LNCaP clone FGC (cell line): ENCODE results near the gene SEMA6B.
"Not testable (repeated sequence)": the region's sequence is repeated elsewhere in the genome, so short reads cannot be mapped to it uniquely, and the experiment has no call there.

ENCODE experiments used
- DNase-seq: peaks from one replicate; pipeline ENCODE4 v3.0.0-alpha.2; 2011; ENCODE audit warnings: low read depth
- H3K4me3 ChIP-seq: 2 replicates; pipeline ENCODE4 v1.5.1; 2011; ENCODE audit warnings: mild to moderate bottlenecking, low read depth, low read length, control low read depth
- TF ChIP-seq, protein P1 (sequence below): IDR thresholded peaks from 2 replicates; pipeline ENCODE4 v1.5.1; 2012; ENCODE audit warnings: mild to moderate bottlenecking; ENCODE audit not compliant: control insufficient read depth, insufficient read depth; ENCODE audit errors: extremely low read depth

SEMA6B gene

DNA sequence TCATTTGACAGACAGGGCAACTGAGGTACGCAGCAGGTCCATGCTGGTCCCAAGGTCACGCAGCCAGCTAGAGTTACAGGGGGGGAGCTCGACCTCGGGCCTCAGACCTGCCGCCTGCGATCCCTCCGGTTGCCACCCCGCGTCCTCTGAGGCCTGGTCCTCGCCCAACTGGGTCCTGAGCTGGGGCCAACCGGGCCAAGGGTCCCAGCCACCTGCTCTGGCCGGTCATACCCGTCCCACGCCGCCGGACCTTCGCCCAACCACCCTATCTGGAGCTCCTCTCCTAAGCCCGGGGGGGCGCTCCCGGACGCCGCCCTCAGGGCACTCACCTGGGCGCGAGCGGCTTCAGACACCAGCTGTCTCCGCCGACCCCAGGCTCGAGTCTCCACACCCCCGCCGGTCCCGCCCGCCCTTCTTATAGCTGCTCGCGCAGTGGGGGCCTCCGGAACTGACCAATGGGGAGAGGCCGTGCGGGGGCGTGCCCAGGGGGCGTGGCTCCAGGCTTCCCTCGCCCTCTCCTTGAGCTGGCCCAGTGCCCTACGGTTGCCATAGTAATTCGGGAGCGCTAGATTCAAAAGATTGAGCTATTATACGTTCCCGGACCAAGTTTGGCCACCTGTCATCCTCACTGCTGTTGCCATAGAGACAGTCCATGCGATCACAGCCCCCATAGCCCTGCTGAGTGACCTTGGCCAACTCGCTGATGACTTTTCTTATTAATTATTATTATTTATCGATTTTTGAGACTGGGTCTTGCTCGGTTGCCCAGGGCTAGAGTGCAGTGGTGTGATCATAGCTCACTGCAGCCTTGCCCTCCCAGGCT is 24.4 kb downstream of the SEMA6B start, which contains the start of gene PLIN5:
Gene PLIN5, minus strand, starts transcription at position 389 of the 823 bp plus-strand sequence. CDS start 1,150 bp downstream, outside the sequence.
- DNase-seq: no peak
- no peak within 1 kb of the TSS for H3K4me3 ChIP-seq
- TF ChIP-seq, protein P1, sequence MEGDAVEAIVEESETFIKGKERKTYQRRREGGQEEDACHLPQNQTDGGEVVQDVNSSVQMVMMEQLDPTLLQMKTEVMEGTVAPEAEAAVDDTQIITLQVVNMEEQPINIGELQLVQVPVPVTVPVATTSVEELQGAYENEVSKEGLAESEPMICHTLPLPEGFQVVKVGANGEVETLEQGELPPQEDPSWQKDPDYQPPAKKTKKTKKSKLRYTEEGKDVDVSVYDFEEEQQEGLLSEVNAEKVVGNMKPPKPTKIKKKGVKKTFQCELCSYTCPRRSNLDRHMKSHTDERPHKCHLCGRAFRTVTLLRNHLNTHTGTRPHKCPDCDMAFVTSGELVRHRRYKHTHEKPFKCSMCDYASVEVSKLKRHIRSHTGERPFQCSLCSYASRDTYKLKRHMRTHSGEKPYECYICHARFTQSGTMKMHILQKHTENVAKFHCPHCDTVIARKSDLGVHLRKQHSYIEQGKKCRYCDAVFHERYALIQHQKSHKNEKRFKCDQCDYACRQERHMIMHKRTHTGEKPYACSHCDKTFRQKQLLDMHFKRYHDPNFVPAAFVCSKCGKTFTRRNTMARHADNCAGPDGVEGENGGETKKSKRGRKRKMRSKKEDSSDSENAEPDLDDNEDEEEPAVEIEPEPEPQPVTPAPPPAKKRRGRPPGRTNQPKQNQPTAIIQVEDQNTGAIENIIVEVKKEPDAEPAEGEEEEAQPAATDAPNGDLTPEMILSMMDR: no peak

DNA sequence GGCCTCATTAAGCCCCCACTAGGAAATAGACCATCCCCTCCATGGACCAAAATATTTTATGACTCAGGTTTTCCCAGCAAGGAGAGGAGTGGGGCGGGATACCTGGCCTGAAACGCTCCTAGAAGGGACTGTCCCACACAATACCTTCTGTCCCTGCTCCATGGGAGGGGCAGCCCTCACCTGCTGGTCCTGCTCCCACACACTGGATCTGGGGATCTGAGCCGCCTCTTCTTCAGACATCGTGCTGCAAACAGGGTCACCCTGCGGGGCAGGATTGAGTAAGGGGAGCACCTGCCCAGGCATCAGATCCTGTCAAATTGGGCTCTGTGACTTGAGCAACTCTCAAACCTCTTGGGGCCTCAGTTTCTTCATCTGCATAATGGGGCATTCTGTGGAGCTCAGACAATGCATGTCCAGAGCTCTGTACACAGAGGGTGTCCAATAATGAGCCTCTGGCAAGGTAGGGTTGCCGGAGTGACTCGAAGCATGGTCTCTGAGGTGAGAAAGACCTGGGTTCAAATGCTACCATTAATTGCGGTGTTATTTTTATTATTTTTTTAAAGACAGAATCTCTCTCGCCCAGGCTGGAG is 25.6 kb downstream of the SEMA6B start:
- TF ChIP-seq, protein P1: no peak
- H3K4me3 ChIP-seq: no peak overlapping the region
- DNase-seq: no peak

DNA sequence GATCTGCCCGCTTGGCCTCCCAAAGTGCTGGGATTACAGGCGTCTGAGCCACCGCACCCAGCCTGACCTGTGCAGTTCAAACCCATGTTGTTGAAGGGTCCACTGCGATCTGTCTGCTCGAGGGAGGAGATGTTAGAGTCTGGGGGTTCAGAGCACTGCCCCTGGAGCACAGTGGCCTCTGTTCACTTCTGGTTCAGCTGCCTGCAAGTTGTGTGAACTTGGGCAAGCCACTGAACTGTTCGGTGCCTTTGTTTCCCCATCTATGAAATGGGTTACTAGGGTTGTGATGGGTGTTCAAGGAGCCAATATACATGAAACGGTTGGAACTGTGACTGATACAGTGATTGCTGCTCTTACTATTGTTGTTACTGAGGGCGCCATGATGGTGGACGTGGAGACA is 26.1 kb downstream of the SEMA6B start:
- DNase-seq: no peak
- TF ChIP-seq, protein P1: no peak
- no peak overlapping the region for H3K4me3 ChIP-seq

DNA sequence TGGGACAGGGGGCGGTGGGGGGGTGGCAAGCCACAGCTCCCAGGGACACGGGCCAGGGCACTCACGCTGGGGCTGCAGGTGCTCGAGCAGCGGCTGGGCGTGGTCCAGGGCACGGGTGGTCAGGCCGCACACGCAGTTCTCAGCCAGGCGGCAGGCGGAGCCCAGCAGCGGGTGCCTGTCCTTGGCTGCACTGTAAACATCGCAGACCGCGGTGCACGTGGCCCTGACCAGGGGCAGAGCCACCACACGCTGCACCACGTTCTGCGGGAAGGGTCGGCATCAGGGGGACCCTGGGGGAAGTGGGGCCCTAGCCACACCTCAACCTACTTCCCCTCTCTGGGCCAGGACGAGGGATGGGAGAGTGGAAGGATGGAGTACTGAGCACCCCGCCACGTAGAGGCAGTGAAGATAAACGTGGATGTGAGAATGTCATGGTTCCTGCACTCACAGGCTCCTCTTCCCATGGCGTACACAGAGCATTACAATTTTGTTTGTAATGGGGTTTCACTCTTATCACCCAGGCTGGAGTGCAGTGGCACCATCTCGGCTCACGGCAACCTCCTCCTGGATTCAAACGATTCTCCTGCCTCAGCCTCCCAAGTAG is 27.8 kb downstream of the SEMA6B start:
- TF ChIP-seq, protein P1: no peak
- DNase-seq: no peak
- no peak overlapping the region for H3K4me3 ChIP-seq

DNA sequence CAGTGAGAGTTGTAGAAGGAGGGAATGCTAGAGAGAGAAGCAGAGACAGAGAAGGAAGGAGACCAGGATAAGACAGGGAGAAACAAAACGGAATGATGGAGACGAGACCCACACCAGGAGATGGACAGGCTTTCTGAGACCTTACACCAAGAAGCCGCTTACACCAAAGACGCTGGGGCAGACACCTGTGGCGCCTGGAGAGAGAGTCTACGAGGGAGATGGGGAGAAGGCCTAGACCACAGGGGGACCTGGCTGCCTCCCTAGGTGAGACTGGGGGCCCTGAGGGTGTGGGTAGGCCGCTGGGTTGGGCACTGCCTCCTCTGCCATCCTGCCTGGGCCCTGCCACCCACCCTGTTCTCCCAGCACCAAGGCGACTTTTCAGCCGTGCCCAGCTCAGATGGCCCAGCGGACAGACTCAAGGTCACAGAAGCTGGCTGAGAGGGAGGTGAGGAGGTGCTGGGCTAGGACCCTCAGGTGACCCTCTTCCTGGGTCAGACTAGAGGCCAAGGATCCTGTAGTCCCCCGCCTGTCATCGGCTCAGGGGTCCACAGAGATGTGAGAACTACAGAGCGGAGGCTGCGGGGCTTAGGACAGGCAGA is 29.5 kb downstream of the SEMA6B start:
- DNase-seq: no peak
- TF ChIP-seq, protein P1: no peak
- H3K4me3 ChIP-seq: no peak overlapping the region

DNA sequence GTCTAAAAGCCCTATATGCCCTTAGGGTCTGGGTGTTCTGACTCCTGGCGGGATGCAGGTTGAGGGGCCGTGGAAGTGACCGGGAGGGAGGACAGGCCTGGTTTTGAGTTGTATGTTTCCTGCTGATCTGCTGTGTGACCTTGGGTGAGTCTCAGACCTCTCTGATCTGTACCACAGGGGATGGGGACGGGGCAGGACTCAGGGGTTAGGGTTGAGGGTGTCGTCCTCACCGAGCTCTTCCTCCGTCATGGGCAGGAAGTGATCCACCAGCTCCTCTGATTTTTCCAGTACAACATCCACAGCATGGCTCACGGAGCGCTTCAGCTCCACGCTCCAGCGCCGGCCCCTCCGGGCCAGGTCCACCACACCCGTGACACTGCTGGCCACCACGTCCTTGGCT is 30.6 kb downstream of the SEMA6B start:
- DNase-seq: no peak
- H3K4me3 ChIP-seq: no peak overlapping the region
- TF ChIP-seq, protein P1: no peak

DNA sequence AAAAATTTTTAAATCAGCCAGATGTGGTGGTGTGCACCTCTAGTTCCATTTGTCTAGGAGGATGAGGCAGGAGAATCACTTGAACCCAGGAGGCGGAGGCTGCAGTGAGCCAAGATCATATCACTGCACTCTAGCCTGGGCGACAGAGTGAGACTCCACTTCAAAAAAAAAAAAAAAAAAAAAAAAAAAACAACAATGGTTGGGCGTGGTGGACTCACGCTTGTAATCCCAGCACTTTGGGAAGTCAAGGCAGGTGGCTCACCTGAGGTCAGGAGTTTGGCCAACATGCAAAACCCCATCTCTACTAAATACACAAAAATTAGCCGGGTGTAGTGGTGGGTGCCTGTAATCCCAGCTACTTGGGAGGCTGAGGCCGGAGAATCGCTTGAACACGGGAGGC is 32.1 kb downstream of the SEMA6B start:
- H3K4me3 ChIP-seq, DNase-seq: not testable (repeated sequence)
